Hematopoietic multipotent progenitor cell treated with erythropoietin and hydrocortisone succinate and interleukin-3 and kit ligand, for 15 days (in vitro differentiated cells): ENCODE measurements around the gene ZNF30.
"Not testable (repeated sequence)": the region's sequence is repeated elsewhere in the genome, so short reads cannot be mapped to it uniquely, and the experiment has no call there.

Experiments
- DNase-seq: peaks from one replicate; pipeline ENCODE4 v3.0.0-alpha.2; 2015; ENCODE audit warnings: low spot score

The ZNF30 gene

DNA sequence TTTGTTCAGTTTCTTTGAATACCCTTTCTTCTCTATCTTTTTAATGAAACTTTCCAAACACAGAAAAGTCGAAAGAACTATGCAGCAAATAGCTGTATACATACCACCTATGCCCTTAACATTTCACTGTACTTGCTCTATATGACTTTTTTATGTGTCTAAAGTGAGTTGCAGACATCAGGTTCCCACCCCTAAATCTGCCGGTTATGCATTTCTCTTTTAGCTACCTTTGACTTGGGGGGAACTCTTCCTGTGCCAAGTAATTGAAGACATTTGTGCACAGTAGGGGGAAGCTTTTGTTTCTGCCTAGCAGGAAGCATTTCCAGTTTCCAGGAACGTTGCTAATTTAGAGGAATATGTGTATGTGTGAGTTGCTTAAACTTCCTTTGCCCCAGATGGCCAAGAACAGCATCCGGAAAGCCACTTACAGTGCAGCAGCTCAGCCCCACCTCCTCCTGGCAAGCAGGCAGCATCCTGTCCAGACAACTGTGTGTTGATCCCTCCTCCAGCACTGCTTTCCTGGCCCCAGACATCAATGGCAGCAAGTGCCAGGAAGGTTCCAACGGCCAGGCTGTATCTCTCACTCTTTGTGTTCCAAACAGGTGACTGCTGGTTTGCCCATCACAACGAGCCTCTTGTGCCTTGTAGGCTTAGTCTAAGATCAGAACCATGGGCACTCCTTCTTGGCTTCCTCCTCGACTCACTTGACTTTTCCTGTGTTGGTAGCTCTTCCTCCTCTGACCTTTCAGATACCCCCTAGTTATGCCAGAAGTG, 58.7 kb downstream of the ZNF30 start:
- DNase-seq: no peak

DNA sequence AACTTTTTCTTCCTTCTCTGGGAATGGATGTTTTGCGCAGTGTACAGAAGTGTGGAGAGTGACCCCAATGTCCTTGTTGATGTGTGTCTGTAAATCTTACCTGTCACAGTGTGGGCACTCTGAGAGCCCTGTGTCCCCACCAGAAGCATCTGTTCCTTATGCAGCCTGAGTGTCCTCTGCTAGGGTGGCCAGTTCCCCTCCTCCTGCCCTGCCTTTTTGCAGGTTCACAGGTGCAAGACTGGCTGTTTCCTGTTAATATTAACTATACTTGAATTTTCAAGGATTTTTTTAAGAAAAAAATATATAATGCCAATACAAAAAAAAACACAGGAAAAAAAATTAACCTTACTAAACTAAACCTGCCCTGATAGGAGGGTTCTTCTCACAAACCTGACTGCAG, 61.4 kb downstream of the ZNF30 start:
- DNase-seq: no peak

DNA sequence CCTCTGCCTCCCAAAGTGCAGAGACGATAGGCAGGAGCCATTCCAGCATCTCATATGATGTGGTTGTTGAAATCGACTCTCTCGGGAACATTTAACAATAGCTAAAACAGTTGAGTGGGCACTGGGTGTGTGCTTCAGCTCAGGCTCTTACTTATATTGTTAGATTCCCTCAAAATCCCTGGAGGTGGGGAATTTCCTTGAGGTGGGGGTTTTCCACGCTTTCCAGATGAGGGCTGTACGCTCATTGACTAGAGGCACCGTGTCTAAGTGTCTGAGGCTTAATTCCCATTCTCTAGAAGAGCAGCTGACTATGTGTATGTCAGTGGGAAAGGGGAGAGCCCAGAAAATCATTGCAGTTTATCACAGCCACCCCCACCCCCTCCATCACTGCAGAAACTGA, 62.6 kb downstream of the ZNF30 start:
- DNase-seq: no peak

DNA sequence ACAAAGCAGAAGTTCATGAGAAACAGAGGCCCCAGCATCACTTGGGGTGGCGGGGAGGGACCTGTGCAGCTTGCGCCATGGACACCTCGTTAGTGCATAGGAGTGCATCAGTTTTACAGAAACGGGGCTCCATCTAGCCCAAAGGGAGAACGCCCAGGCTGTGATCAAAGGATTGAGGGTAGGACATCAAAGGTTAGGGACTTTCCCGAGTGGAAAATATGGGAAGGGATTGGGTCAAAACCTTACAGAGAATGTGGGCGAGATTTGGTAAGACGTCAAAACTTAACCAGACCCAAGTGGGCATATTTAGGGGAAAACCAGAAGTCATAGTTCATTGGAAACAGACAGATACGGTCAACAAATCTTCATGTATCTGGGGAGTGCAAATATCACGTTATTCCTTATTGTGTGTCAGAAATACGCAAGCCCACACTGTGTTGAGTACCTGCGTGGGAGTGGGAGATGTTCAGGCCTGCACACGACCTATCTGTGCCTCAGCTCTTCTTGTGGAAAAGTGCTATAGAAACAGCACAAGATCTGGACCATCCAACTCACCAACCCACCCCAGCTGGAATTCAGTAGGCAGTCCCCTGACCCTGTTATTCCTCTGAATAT, 64.0 kb downstream of the ZNF30 start:
- no peak for DNase-seq

DNA sequence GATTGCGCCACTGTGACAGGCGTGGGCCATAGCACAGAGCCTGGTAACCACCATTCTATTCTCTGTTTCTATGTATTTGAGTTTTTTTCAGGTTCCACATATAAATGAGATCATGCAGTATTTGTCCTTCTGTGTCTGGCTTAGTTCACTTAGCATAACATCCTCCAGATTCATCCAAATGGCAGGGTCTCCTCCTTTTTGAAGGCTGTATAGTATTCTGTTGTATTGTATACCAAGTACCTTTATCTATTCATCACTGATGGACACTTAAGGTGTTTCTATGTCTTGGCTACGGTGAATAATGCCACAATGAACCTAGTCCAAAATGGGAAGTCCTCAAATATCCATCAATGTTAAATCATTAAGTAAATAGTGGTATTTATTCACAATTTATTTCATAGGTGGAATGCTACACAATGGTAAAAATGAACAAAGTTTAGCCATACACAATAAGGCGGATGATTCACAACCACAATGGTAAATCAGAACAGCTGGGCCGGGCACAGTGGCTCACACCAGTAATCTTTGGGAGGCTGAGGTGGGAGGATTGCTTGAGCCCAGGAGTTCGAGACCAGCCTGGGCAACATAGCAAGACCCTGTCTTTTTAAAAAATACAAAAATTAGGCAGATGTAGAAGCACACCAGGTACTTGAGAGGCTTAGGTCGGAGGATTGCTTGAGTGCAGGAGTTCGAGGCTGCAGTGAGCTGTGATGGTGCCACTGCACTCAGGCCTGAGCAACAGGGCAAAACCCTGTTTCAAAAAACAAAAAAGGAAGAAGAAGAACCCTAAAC, 65.0 kb downstream of the ZNF30 start:
- DNase-seq: no peak

DNA sequence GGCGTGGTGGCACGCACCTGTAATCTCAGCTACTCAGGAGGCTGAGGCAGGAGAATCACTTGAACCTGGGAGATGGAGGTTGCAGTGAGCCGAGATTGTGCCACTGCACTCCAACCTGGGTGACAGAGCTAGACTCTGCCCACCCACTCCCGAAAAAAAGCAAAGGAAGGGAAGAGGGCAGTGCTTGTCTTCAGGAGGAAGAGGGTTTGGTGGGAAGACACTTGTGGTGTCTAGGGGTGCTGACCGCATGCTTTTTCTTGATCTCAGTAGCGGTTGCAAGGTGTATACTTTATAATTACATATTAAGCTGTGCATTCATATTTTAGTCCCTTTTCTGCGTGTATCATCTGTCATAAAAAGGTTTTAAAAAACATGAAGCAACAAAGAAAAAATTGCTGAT, 65.9 kb downstream of the ZNF30 start:
- not testable (repeated sequence) for DNase-seq

DNA sequence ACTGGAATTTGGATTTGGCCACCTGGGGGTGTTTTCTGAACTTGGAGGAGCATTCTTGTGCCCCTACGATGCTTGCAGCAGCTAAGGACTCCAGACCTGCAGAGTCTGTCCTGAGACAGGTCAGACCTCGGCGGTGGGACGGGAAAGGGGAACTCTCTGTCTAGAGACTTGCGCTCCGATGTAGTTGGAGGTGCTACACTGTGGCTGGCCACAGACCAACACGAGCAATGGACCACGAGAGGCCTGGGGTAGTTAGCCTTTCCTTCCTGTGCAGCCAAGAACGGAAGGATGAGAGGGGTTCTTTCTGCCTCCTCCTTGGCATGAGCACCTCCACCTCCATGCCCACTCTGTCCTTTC, 67.6 kb downstream of the ZNF30 start:
- no peak for DNase-seq
